T-helper 1 cell (primary cell): ENCODE data around the gene CCL17.
"Not testable (repeated sequence)": the region's sequence is repeated elsewhere in the genome, so short reads cannot be mapped to it uniquely, and the experiment has no call there.

ENCODE experiments used
- DNase-seq, 5 donors: peaks; one replicate each; pipeline ENCODE4 v3.0.0-alpha.2; 2012 to 2020
- total RNA-seq, 4 donors: gene quantifications; one replicate each; lab custom pipeline; 2026; lab: John Stamatoyannopoulos, UW

Gene CCL17
- 0 reads per million in 4 donors for total RNA-seq

- no peak for DNase-seq
These were observed at the start of gene CCL17 for GRCh38 chr16:57403965-57404817. Gene CCL17 (plus strand): TSS chr16:57404767. CDS start chr16:57413933, 9,166 bp downstream.

GRCh38 chr16:57355898-57356414 lies 48.6 kb upstream of the CCL17 start:
- no peak for DNase-seq

- DNase-seq, result no peak
These were observed 48.0 kb upstream of the CCL17 start for GRCh38 chr16:57356547-57356946.

- no peak for DNase-seq
These were observed 47.1 kb upstream of the CCL17 start for GRCh38 chr16:57357330-57358085.

- DNase-seq, result no peak
These were observed 46.5 kb upstream of the CCL17 start for GRCh38 chr16:57358086-57358420.

GRCh38 chr16:57358527-57359095 lies 46.0 kb upstream of the CCL17 start, which contains the start of gene CCL22:
Gene CCL22 (plus strand): TSS chr16:57358783. CDS start chr16:57358817, 34 bp downstream.
- DNase-seq, result no peak

- no peak for DNase-seq
These were observed 44.1 kb upstream of the CCL17 start for GRCh38 chr16:57360321-57360935.

- no peak for DNase-seq
These were observed 43.2 kb upstream of the CCL17 start for GRCh38 chr16:57361404-57361803.

- no peak for DNase-seq
These were observed 40.4 kb upstream of the CCL17 start for GRCh38 chr16:57364143-57364542.

- DNase-seq, result no peak
These were observed 38.0 kb upstream of the CCL17 start for GRCh38 chr16:57366544-57367040.

- DNase-seq, result no peak
These were observed 37.3 kb upstream of the CCL17 start for GRCh38 chr16:57367116-57367752.

GRCh38 chr16:57371494-57372371 lies 32.8 kb upstream of the CCL17 start:
- DNase-seq, result no peak

- no peak for DNase-seq
These were observed 32.0 kb upstream of the CCL17 start, which contains the start of gene CX3CL1 for GRCh38 chr16:57372372-57373116. Gene CX3CL1 (plus strand): TSS chr16:57372490. CDS start chr16:57372569, 79 bp downstream.

GRCh38 chr16:57373117-57373947 lies 31.2 kb upstream of the CCL17 start:
- DNase-seq, result no peak

- no peak for DNase-seq
These were observed 30.5 kb upstream of the CCL17 start for GRCh38 chr16:57374067-57374534.

GRCh38 chr16:57374925-57375465 lies 29.6 kb upstream of the CCL17 start:
- DNase-seq, result not testable (repeated sequence)

- DNase-seq, result no peak
These were observed 28.2 kb upstream of the CCL17 start for GRCh38 chr16:57376313-57376818.

GRCh38 chr16:57377080-57377841 lies 27.3 kb upstream of the CCL17 start:
- no peak for DNase-seq
